HG02870 (cell line): ENCODE data around the gene STK10.

ENCODE experiments used
- ATAC-seq: cut with Tn5 transposase; IDR thresholded peaks from one replicate; pipeline ENCODE4 v1.9.1; 2021; ENCODE audit warnings: mild to moderate bottlenecking, moderate library complexity; ENCODE audit not compliant: unreplicated experiment

Gene STK10

DNA sequence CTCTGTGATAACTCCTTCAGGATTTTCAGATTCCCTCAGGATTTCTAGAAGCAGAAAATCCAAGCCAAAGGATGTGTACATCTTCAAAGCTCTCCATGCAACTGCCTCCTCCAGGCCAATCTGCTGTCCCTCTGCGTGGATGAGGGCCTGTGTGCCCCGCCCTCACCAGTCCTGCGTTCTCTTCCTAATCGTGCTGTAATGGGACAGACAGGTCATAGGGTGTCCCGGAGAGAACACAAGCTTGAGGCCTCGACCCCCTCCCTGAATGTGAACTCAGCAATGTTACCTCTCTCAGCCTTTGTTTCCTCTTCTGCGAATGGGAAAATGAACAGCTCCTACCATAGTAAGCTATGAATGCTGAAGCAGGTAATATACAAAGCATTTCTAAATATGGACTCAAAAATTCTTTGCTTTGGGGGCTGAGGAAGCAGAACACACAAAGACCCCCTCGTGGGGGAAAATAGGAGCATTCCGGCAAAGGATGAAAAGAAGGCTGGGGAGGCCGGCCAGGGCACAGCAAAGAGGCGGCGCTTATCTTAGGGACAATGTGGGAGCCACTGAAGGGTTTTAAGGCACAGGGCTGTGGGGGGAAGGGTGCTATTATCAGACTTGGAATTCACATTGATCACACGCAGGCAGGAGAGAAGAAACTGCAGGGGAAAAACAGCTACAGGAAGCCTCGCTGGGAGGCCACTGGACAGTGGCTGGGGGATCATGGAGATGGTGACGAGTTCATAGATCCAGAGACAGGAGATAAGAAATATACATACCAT is 124.4 kb downstream of the STK10 start:
- ATAC-seq = no peak

DNA sequence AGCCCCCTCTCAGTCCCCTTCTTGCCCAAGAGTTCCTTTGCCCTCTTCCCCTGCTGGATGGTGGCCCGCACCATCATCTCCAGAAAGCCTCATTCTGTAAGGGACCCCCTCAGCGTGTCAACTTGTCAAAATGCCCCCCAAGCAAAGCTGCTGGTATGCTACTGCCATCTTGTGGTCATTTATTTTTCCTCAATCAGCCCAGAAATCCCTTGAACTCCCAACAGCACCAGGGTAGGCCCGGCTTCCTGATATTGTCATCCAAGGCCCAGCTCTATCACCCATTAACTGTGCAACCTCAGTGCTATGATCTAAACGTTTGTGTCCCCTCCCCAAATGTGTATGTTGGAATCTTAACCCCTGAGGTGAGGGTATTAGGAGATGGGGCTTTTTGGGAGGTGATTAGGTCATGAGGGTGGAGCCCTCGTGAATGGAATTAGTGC is 128.3 kb downstream of the STK10 start:
- no peak for ATAC-seq

DNA sequence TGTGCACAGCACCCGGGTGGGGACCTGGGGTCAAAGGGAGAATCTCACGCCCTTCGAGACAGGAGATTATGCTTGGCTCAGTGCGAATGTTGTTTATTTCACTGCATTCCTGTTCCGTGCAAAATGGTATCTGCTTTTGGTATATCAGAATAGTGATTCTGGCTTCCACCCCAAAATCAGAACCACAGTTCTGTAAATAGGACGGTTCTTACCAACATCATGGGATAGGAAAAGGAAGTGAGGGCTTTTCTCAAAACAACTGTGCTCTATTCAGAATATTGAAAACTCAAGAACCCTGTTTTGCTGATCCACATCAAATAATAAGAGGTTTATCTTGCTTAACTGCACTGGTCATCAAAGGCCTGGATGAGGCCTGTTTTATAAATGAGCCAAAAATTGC is 129.9 kb downstream of the STK10 start:
- ATAC-seq = no peak

DNA sequence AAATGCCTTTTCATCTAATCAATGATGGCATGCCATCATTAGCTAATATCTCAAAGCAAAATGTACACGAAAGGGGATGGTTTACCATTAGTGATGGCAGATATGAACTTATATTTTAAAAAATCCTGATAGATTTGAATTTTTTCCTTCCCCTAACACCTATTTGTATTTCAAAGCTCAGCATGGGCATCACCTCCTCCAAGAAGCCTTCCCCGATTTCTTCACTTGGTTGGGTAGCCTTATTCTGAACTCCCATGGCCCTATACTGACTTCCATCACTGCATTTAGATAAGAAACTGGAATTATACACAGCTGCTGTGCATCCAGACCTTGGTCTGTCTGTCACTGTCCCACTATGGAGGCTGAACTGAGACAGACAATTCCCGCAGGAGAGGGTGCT is 132.0 kb downstream of the STK10 start:
- ATAC-seq = no peak

DNA sequence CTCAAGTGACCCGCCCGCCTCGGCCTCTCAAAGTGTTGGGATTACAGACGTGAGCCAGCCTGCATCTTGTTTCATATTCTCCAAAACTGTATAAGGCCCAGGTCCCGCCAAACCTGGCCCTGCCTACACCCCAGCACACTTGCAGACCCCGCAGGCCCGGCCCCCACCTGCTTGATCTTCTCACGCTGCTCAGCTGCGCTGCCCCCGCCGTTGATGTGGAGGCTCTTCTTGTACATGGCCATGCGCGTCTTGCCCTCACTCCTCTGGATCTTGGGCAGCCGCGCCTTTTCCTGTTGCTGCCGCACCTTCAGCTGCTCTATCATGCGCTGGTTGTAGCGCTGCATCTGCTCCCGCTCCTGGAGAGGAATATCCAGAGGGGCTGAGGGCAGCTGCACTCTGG is 132.6 kb downstream of the STK10 start:
- ATAC-seq = no peak

DNA sequence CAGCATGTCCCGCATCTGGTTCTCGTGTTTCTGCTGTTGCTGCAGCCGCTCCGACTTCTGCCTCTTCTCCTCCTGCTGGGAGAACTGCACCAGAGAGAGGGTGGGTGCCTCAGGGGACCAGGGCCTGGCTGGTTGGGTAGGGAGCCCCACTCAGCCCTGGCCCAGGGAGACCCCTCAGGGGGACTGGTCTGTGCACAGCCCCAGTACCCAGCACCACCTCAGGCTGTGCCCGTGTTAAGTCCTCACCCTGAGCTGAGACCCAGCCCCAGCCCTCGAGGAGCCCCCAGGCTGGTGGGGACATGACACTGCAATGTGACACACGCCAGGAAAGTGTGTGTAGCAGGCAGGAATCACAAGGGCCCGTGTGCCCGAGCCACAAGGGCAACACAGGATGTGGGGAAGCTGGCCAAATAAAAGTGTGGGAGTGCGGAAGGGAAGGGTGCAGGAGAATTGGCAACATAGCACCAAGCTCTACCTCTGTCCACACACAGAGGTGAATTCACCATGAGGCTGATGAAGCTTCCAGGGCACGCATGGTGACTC is 133.3 kb downstream of the STK10 start:
- no peak for ATAC-seq

DNA sequence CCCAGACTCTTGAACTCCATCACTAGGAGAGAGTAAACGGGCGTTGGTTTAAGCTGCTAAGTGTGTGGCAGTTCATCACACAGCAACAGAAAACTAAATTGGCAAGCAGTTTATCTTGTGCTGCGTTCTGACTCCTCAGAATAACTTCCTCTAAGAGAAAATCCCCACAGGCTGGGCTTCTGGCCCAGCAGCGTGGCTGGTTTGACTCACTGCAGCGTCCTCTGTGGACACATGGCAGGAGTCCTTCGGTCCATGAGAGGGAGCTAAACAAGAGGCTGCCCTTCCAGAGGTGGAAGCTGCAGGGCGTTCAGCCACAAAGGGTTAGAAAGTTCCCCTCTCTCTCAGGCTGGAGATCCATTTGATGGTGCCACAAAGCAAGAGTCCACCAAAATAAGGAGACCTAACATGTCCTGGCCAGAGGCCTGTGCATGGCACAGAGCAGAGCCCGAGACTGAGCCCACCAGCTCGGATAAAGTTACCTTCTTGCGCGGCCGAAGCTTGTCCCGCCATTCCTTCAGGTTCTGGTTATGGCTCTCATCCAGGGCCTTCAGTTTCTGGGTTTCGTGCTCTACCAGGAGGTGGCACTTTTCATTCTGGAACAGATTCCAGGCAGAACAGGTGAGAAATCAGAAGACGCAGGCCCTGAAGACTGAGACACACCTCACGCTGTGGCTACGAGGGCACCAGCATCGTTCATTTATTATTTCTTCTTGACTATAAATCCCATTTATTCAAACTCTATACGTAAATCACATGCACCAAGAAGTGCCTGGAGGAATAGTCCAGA is 135.4 kb downstream of the STK10 start:
- ATAC-seq = no peak

DNA sequence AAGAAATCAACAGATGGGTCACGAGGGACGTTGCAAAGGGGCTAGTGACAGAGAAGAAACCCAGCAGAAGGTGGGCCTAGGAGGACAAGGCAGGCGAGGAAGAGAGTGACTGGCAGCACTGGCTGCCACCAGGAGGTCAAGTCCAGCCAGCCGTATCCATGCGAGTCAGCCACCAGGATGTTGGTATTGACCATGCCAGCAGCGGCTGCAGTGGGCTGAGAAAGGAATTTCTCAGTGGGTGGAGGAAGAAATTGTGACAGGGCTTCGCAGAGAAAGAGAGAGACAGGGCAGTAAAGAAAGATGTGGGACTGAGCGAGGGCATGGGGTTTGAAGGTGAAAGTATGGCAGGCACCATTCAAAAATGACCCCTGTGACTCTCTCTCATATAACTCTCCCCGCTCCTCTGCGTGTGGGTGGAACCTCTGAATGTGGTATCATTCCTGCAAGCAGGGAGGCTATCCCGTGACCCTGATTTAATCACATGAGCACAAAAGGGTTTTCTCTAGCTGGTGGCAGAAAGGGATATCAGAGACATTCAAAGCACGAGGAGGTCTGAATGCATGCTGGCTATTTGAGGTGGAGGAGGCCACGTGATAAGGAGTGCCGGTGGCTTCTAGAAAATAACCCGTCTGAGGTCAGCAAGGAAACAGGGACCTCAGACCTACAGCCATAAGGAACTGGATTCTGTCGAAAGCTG is 136.2 kb downstream of the STK10 start:
- ATAC-seq = no peak

DNA sequence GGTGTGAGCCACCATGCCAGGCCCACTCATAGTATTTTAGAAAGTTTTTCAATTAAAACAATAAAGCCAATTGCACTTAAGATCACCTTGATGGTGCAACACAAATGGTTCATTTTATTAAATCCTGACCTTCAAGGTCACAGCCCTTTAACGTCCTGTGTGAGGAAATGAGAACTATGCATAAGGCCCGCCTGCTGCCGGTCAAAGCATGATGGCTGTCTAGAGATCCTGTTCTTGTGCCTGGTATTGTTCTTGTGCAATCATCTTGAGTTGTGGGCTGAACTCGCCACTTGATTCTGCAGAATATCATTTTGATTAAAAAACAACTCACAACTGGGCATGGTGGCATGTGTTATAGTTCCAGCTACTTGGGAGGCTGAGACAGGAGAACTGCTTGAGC is 137.9 kb downstream of the STK10 start:
- no peak for ATAC-seq

DNA sequence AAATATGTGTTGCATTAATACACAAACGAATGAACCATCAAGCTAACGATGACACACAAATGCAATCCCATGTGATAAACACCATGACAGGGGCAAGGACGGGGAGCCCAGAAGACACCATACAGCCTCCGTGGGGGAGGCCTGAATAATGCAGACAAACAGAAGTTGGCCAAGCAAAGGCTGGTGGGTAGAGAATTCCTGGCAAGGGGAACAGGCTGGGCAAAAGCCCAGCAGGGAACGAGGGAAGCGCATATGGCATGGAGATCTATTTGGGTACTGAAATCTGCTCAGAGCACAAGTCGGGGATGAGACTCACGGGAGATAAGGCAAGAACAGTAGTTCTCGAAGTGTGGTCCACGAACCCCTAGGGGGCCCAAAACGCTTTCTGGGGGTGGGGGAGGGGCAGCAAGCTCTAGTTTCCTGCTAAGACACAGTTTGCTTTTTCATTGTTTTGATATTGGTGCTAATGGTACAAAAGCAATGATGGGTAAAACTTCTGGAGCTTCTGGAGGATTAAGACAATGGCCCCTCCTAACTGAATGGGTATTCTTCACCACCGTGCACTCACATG is 138.7 kb downstream of the STK10 start:
- no peak for ATAC-seq

DNA sequence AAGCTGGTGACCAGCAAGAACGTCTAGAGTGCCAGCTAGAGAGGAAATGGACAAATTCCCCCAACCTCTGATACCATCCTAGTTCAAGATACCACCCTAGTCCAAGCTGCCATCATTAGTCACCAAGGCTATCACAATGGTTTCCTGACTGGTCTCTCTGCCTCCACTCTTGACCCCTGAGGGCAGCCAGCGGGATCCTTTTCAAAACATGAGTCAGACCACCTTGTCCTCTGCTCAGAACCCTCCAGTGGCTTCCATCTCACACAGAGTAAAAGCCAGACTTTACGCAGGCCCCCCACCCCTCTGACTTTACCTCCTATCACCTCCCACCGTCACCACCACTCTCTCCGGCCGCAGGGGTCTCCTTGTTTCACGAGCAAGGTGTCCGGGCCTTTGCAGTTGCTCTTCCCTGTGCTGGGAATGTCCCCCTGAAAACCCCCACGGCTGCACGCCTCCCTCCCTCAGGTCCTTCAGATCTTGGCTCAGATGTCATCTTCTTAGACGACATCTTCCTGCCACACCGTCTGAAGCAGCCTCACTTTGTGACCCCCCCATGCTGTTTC is 139.4 kb downstream of the STK10 start:
- no peak for ATAC-seq

DNA sequence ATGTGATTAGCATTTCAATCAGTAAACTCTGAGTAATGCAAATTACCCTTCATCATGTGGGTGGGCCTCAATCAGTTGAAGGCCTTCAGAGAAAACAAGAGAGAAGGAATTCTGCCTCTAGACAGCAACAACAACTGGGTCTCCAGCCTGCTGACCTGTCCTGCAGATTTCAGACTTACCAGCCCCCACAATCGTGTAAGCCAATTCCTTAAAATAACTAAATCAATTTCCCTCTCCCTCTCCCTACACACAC is 139.9 kb downstream of the STK10 start:
- no peak for ATAC-seq

DNA sequence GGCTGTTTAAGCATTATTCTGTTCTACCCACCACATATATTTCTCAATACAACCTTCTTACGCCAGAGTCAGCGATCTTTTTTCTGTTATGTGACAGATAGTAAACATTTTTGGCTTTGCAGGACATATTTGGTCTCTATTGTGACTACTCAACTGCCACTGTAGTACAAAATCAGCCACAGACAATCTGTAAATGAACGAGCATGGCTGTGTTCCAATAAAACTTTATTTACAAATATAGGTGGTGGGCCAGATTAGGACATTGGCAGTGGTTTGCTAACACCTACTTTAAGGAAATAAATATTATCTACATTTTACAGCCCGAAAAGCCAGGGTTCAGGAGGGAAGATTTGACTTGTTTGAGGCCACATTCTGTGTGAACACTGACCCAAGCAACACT is 141.4 kb downstream of the STK10 start:
- ATAC-seq = no peak

DNA sequence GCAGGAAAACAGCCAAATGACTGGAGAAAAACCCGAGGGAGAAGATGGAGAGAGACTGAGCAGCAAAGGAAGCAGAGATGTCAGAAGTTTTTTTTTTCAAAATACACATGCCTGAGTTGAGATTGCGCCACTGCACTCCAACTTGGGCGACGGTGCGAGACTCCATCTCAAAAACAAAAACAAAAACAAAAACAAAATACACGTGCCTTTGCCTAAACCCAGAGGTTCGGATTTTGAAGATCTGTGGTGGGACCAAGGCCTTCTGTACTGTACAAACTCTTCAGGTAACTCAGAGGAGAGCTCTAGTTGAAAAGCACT is 142.8 kb downstream of the STK10 start:
- no peak for ATAC-seq

DNA sequence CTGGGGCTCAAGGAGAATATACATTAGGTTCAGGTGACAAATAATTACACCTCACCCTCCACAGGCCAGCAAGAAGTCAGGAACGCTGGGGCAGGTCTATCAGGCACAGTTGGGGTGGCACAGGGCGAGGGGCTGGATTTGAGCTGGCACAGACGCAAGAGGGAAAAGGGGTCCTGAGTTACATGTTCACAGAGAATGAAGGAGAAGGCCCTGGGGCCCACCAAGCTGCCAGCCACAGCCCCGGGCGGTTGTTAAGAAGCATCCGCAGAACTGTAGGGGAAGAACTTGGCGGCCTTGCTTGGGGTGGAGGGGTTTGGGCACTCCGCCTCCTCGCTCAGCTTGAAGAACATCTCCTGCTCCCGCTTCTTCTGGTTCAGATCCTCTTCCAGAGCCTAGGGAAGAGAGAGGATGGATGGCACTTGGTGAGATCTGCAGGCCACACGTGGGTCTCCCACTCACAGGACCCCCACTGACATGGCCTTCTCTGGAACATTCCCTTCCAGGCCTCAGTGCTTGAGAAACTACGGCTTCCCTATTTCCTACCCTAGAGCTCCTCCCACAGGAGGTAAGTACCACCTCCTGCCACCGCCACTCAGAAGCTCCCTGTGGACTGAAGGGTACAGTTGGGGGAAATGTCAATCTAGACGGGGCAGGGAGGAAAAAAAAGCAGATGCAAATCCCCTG is 143.3 kb downstream of the STK10 start:
- no peak for ATAC-seq

DNA sequence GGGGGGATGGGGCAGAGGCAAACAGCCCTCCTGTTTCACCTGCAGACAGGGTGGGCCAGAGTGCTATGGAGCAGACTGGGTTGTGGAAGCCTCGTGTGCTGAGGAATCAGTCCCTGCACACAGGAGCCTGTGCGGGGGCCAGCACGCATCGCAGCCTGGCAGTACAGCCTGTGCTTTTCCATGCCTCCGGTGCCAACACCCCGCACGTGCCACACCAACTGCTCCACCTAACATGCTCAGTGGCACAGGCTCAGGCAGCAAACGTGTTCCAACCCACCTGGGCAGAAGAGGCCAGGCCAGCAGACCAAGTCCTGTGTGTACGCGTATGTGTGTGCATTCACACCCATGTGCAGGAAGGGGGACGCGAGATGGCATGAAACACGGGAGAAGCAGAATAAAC is 144.2 kb downstream of the STK10 start:
- no peak for ATAC-seq

DNA sequence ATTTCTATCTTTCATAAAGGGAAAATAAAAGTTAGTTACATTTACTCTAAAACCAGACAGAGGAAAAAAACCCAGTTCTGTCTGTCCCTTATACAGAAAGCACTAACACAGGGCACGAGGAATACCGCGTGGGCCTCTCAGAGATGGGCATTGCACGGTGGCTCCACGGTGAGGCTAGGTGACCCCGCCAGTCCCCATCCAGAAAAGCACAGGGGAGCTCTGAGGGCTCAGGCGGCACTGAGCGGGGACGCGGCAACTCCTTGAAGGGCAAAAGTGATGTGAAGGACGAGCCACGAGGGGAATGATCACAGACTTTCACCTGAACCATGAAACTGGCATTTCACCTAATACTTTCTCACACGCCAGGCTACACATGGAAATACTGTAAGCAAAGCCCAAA is 145.8 kb downstream of the STK10 start:
- ATAC-seq = no peak

DNA sequence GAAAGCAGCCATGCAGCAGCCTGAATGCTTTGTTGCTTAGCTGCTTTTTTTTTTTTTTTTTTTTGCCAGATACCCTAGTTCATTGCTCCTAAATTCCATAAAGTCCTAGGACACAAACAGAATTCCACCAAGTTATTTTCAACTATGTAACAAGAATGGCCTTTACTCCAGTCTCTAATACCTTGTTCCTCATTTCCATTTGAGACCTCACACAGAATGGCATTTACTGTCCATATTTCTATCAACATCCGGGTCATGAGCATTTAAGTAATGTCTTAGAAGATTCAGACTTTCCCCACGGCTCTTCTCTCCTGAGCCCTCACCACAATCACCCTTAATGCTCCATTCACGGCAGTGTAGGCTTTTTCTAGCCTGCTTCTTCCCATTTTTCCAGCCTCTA is 149.9 kb downstream of the STK10 start:
- no peak for ATAC-seq

DNA sequence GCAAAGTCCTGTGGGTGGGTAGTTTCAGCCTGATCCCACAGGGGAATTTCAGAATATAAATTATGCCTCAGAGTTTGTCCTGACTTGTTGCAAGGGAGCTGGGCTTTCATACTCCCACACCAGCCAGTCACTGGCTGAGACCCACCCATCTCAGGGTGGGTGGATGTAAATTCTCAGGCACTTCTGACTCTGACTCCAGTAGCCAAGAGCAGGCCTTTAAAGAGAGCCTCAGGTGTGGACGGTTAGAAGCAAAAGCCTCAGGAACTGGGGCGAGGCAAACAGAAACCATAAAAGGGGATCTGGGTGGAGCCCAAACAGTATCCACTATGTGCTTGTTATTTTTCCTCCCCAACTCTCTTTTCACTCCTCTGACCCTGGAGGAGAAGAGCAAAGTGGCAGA is 153.0 kb downstream of the STK10 start:
- ATAC-seq = peak; percentile 94

DNA sequence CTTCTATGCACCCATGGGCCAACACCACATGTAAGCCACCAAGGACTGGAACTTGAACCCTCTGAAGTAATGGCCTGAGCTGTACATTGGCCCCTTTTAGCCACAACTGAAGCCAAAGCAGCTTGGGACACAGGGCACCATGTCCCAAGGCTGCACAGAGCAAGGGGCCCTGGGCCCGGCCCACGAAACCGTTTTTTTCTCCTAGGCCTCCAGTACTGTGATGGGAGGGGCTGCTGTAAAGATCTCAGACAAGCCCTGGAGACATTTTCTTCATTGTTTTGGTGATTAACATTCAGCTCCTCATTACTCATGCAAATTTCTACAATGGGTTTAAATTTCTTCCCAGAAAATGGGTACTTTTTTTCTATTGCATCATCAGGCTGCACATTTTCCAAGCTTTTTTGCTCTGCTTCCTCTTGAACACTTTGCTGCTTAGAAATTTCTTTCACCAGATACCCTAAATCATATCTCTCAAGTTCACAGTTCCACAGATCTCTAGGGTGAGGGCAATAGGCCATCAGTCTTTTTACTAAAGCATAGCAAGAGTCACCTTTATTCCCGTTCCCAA is 156.0 kb downstream of the STK10 start:
- ATAC-seq = no peak
